Adrenal gland (tissue), 12 donors: ENCODE data around the gene D2HGDH. TPM values are rescaled to one million over a fixed set of nuclear protein-coding genes. Genes with fewer than 3 reads are reported as not detected.

Experiments used
- DNase-seq, 7 donors: peaks; one replicate each; pipeline ENCODE4 v3.0.0-alpha.2; 2019 to 2020
- H3K27ac ChIP-seq, 5 donors: fragments of 200-600 bp; sonication (generic) in 4 of 5; 1 replicate in 3 of 5; 2 replicates in 2 of 5; pipeline versions ENCODE4 v1.5.1 to v1.8.0; 2016 to 2020; ENCODE audit warnings: mild to moderate bottlenecking in 1 of 5
- H3K27me3 ChIP-seq: fragments of 200-600 bp; 2 replicates; pipeline ENCODE4 v1.8.0; 2021
- H3K36me3 ChIP-seq, 2 donors: fragments of 200-600 bp; replicated peaks in 1 of 2; 1 replicate in 1 of 2; 2 replicates in 1 of 2; pipeline versions ENCODE4 v1.5.1 to v1.8.0; 2018 to 2022
- H3K4me1 ChIP-seq, 2 donors: fragments of 200-600 bp; replicated peaks in 1 of 2; 1 replicate in 1 of 2; 2 replicates in 1 of 2; pipeline versions ENCODE4 v1.5.1 to v1.8.0; 2018 to 2021
- H3K4me3 ChIP-seq, 4 donors: fragments of 200-600 bp; sonication (generic) in 3 of 4; one replicate each; pipeline ENCODE4 v1.5.1; 2016 to 2018
- H3K9me3 ChIP-seq, 3 donors: fragments of 200-600 bp; sonication (generic) in 1 of 3; replicated peaks in 1 of 3; 1 replicate in 2 of 3; 2 replicates in 1 of 3; pipeline versions ENCODE4 v1.5.1 to v1.8.0; 2016 to 2021
- POLR2A ChIP-seq, 2 donors: fragments of 450-650 bp; IDR thresholded peaks; one replicate each; pipeline ENCODE4 v1.6.1; 2017; ENCODE audit warnings: antibody characterized with exemption in 2 of 2, mild to moderate bottlenecking in 2 of 2, moderate library complexity in 1 of 2
- WGBS, 4 donors: extraction: QIAGEN DNeasy Blood & Tissue Kit in 2 of 4; methylation state at CpG; one replicate each; pipeline versions ENCODE4 v1.1.5 to v1.1.7; 2013 to 2017; 5-methylcytosine and 5-hydroxymethylcytosine counted together
- intact Hi-C, 2 donors: fragments of 100-400 bp; cut with DNase I; formaldehyde crosslinking; loops; one replicate each; pipeline versions ENCODE4 v1.14.1 to v1.15.0; 2022 to 2023
- polyA plus RNA-seq, 3 donors: library from polyadenylated mRNA; stranded (reverse); fragments of 200-250 nt in 2 of 3; fragments of 350-450 nt in 1 of 3; fragmentation: Illumina TruSeq in 1 of 3; extraction: RNeasy Lipid Tissue Mini Kit (QIAGEN cat#74804) in 1 of 3; gene quantifications; one replicate each; pipeline ENCODE4 v1.2.3, GENCODE V29; 2013 to 2014
- total RNA-seq, 9 donors: library from RNA; depleted of rRNA in 4 of 9; stranded (reverse); fragments of >200 nt in 4 of 9; fragments of 120-200 nt in 1 of 9; fragmentation: NEBNext Ultra II Directional in 1 of 9; extraction: Animal tissue kit (Norgen Biotek cat#: 25700) in 1 of 9; gene quantifications; one replicate each; pipeline versions ENCODE4 v1.1.0 to v1.2.4, GENCODE V29; 2013 to 2023
- TF ChIP-seq, protein P1 (sequence below), 6 experiments: fragments of 450-650 bp in 4 of 6; fragments of 200-600 bp in 2 of 6; sonication (generic) in 1 of 6; IDR thresholded peaks; 1 replicate in 5 of 6; 2 replicates in 1 of 6; pipeline versions ENCODE4 v1.5.1 to v1.8.0; 2016 to 2021; ENCODE audit warnings: antibody characterized with exemption in 6 of 6, mild to moderate bottlenecking in 2 of 6, moderate library complexity in 1 of 6
- donor health status: healthy with polysubstance abuse.
- donor health status: Bipolar disorder and iron deficiency.
- donor health status: DM: yes; HTN: yes; CAD: no.
- donor health status: DM: no; HTN: no; CAD: no.
- donor health status: DM: no; HTN: no; CAD: no.
- donor health status: DM: yes; HTN: yes; CAD: no.

The D2HGDH gene
- total and polyA plus RNA-seq, 12 donors: 4.3 to 131 (median 38.1) TPM

- TF ChIP-seq, protein P1, sequence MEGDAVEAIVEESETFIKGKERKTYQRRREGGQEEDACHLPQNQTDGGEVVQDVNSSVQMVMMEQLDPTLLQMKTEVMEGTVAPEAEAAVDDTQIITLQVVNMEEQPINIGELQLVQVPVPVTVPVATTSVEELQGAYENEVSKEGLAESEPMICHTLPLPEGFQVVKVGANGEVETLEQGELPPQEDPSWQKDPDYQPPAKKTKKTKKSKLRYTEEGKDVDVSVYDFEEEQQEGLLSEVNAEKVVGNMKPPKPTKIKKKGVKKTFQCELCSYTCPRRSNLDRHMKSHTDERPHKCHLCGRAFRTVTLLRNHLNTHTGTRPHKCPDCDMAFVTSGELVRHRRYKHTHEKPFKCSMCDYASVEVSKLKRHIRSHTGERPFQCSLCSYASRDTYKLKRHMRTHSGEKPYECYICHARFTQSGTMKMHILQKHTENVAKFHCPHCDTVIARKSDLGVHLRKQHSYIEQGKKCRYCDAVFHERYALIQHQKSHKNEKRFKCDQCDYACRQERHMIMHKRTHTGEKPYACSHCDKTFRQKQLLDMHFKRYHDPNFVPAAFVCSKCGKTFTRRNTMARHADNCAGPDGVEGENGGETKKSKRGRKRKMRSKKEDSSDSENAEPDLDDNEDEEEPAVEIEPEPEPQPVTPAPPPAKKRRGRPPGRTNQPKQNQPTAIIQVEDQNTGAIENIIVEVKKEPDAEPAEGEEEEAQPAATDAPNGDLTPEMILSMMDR (IDR thresholded peaks at IDR 0.05): no peak
- TF ChIP-seq POLR2A (IDR thresholded peaks at IDR 0.05): no peak
- DNase-seq: no peak
- Histone ChIP-seq H3K27ac (no peak overlapping the region), H3K4me1 (no peaks in the 10 kb centered on the region), H3K36me3 (peaks cover 0 to 32% of the 10 kb centered on the region in 2 donors), H3K27me3 (no peaks in the 10 kb centered on the region), H3K9me3 (no peaks in the 10 kb centered on the region), H3K4me3 (no peak overlapping the region)
- intact Hi-C loops: no loop called here
- 96 to 99% (median 98%) methylated on average over 8 to 14 of the region's 14 CpGs for WGBS, 4 donors
Measured at GRCh38 chr2:241752253-241752652, 17.8 kb downstream of the D2HGDH start.

- Histone ChIP-seq H3K4me1 (no peaks in the 10 kb centered on the region), H3K4me3 (no peak overlapping the region), H3K27me3 (no peaks in the 10 kb centered on the region), H3K9me3 (no peaks in the 10 kb centered on the region), H3K36me3 (peaks cover 0 to 32% of the 10 kb centered on the region in 2 donors), H3K27ac (no peak overlapping the region)
- intact Hi-C loops: no loop called here
- 90 to 98% (median 95%) methylated on average over 13 to 21 of the region's 21 CpGs for WGBS, 4 donors
- DNase-seq: no peak
- TF ChIP-seq, protein P1 (IDR thresholded peaks at IDR 0.05): no peak
- no peak for TF ChIP-seq POLR2A (IDR thresholded peaks at IDR 0.05)
Measured at GRCh38 chr2:241752689-241753276, 18.4 kb downstream of the D2HGDH start.

- TF ChIP-seq, protein P1 (IDR thresholded peaks at IDR 0.05): no peak
- H3K4me1 ChIP-seq: no peaks in the 10 kb centered on the region
- intact Hi-C loops: no loop called here
- H3K27me3 ChIP-seq: no peaks in the 10 kb centered on the region
- 93 to 97% (median 96%) methylated on average over 9 to 17 of the region's 17 CpGs for WGBS, 4 donors
- H3K9me3 ChIP-seq: no peaks in the 10 kb centered on the region
- no peak for DNase-seq
- H3K27ac ChIP-seq: no peak overlapping the region
- H3K36me3 ChIP-seq: peaks cover 0 to 32% of the 10 kb centered on the region in 2 donors
- H3K4me3 ChIP-seq: no peak overlapping the region
Measured at GRCh38 chr2:241753493-241753892, 19.1 kb downstream of the D2HGDH start.

- Histone ChIP-seq H3K4me3 (no peak overlapping the region), H3K27me3 (no peaks in the 10 kb centered on the region), H3K4me1 (no peaks in the 10 kb centered on the region), H3K27ac (no peak overlapping the region), H3K36me3 (peaks cover 0 to 28% of the 10 kb centered on the region in 2 donors), H3K9me3 (no peaks in the 10 kb centered on the region)
- DNase-seq: no peak
- intact Hi-C loops: no loop called here
- TF ChIP-seq, protein P1 (IDR thresholded peaks at IDR 0.05): no peak
- no peak for TF ChIP-seq POLR2A (IDR thresholded peaks at IDR 0.05)
- WGBS, 4 donors: 86 to 99% (median 96%) methylated on average over 14 to 20 of the region's 20 CpGs
Measured at GRCh38 chr2:241754042-241754441, 19.6 kb downstream of the D2HGDH start.
